Left lung (tissue), 10 donors: Measurements from ENCODE around the gene RASA3. TPM values are rescaled to one million over a fixed set of nuclear protein-coding genes. Genes with fewer than 3 reads are reported as not detected.

Experiments used
- ATAC-seq: fragments of 200-7000 bp; cut with Tn5 transposase; one replicate; pipeline ENCODE4 v1.9.1; 2020; ENCODE audit warnings: moderate library complexity
- DNase-seq, 4 donors: peaks; one replicate each; pipeline ENCODE4 v3.0.0-alpha.2; 2013 to 2020
- H3K27ac ChIP-seq, 2 donors: fragments of 200-600 bp; sonication (generic) in 1 of 2; one replicate each; pipeline versions ENCODE4 v1.5.0 to v1.8.0; 2020 to 2021
- H3K27me3 ChIP-seq, 2 donors: fragments of 200-600 bp; sonication (generic) in 1 of 2; one replicate each; pipeline versions ENCODE4 v1.5.0 to v1.8.0; 2020 to 2021
- H3K36me3 ChIP-seq, 2 donors: fragments of 200-600 bp; sonication (generic) in 1 of 2; one replicate each; pipeline versions ENCODE4 v1.5.0 to v1.8.0; 2020 to 2021
- H3K4me1 ChIP-seq, 2 donors: fragments of 200-600 bp; one replicate each; pipeline ENCODE4 v1.8.0; 2021
- H3K4me3 ChIP-seq, 2 donors: fragments of 200-600 bp; sonication (generic) in 1 of 2; one replicate each; pipeline versions ENCODE4 v1.5.0 to v1.8.0; 2020 to 2021; ENCODE audit warnings: mild to moderate bottlenecking in 1 of 2
- H3K9me3 ChIP-seq, 2 donors: fragments of 200-600 bp; sonication (generic) in 1 of 2; one replicate each; pipeline versions ENCODE4 v1.5.0 to v1.8.0; 2020 to 2021
- CTCF ChIP-seq, 2 donors: fragments of 200-600 bp; sonication (generic) in 1 of 2; IDR thresholded peaks; one replicate each; pipeline versions ENCODE4 v1.5.0 to v1.8.0; 2021; ENCODE audit warnings: antibody characterized with exemption in 2 of 2
- intact Hi-C, 2 donors: fragments of 100-400 bp; cut with DNase I; formaldehyde crosslinking; loops; one replicate each; pipeline versions ENCODE4 v1.11.2 to v1.14.2; 2022
- polyA plus RNA-seq, 6 donors: library from polyadenylated mRNA; unstranded; fragments of 120-200 nt; gene quantifications; one replicate each; pipeline ENCODE4 v1.2.1, GENCODE V29; 2013; ENCODE audit not compliant: insufficient read length in 6 of 6
- total RNA-seq, 2 donors: library from RNA; stranded (reverse); fragmentation: NEBNext Ultra II Directional; extraction: Animal tissue kit (Norgen Biotek cat#: 25700); gene quantifications; one replicate each; pipeline ENCODE4 v1.2.1, GENCODE V29; 2021
- donor health status: DM: no; HTN: yes; CAD: no.
- donor health status: DM: no; HTN: no; CAD: no.

Gene RASA3
- total and polyA plus RNA-seq, 8 donors = 11.4 to 22.2 (median 12.7) TPM

GRCh38 chr13:113970810-113971470 is 161.5 kb downstream of the RASA3 start:
- peak overlapping the region; percentile 74 to 76 for H3K27ac ChIP-seq
- intact Hi-C loops = no loop called here
- no peak overlapping the region for H3K4me3 ChIP-seq
- H3K27me3 ChIP-seq = no peaks in the 10 kb centered on the region
- ATAC-seq = peak; percentile 92
- peaks cover 0 to 16% of the 10 kb centered on the region in 2 donors for H3K36me3 ChIP-seq
- H3K4me1 ChIP-seq = peaks cover 0 to 6% of the 10 kb centered on the region in 2 donors
- H3K9me3 ChIP-seq = no peaks in the 10 kb centered on the region
- DNase-seq = peak in 3 of 4 donors; percentile 49 to 83 (median 62)
- no peak for TF ChIP-seq CTCF (IDR thresholded peaks at IDR 0.05)

GRCh38 chr13:113969973-113970611 is 162.3 kb downstream of the RASA3 start:
- Histone ChIP-seq H3K9me3 (no peaks in the 10 kb centered on the region), H3K4me3 (peak overlapping the region in 1 of 2 donors; percentile 11), H3K36me3 (peaks cover 0 to 8% of the 10 kb centered on the region in 2 donors), H3K27me3 (no peaks in the 10 kb centered on the region), H3K27ac (peak overlapping the region; percentile 74 to 76), H3K4me1 (peaks cover 0 to 6% of the 10 kb centered on the region in 2 donors)
- ATAC-seq (peak; percentile 92), DNase-seq (peak in 3 of 4 donors; percentile 47 to 87 (median 72))
- intact Hi-C loops = no loop called here
- no peak for TF ChIP-seq CTCF (IDR thresholded peaks at IDR 0.05)

DNA sequence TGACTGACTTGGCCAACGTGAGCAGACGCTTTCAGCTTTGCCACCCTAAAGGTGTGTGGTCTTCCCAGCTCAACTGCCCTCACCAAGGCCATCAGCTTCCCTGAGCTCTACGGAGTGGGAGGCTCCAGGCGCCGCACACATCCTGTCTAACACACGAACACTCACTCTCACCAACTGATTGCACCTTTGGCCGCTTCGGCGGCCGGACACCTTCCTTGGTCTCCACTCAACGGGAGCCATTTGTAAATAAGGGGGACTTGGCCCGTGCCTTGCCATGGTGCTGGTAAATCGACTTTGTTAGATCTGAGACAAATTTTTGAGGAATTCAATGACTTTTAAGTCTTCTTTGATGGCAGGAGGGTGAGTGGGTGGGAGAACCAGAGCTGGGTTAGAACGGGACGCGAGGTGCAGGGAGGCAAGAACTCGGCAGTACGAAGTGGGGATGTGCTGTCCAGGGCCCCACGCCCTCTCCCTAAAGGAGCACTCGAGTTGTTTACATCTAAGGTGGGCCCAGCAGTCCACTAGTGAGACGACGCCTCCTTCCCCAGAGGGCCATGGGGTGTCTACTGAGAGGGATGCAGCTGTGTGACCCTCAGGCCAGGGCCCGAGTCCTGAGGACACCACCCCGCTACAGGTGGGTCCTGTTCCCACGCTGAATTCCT is 163.0 kb downstream of the RASA3 start:
- Histone ChIP-seq H3K36me3 (peaks cover 0 to 2% of the 10 kb centered on the region in 2 donors), H3K27ac (peak overlapping the region; percentile 62 to 74), H3K4me3 (peak overlapping the region in 1 of 2 donors; percentile 11), H3K4me1 (peaks cover 0 to 6% of the 10 kb centered on the region in 2 donors), H3K9me3 (no peaks in the 10 kb centered on the region), H3K27me3 (no peaks in the 10 kb centered on the region)
- TF ChIP-seq CTCF (IDR thresholded peaks at IDR 0.05) = no peak
- peak in 2 of 4 donors; percentile 24 to 57 for DNase-seq
- intact Hi-C loops = no loop called here
- ATAC-seq = no peak

- H3K36me3 ChIP-seq = no peaks in the 10 kb centered on the region
- no peak overlapping the region for H3K27ac ChIP-seq
- H3K27me3 ChIP-seq = no peaks in the 10 kb centered on the region
- no peak overlapping the region for H3K4me3 ChIP-seq
- ATAC-seq (no peak), DNase-seq (peak in 2 of 4 donors; percentile 25 to 26)
- no peaks in the 10 kb centered on the region for H3K9me3 ChIP-seq
- intact Hi-C loops = no loop called here
- H3K4me1 ChIP-seq = peaks cover 0 to 6% of the 10 kb centered on the region in 2 donors
- TF ChIP-seq CTCF (IDR thresholded peaks at IDR 0.05) = no peak
Observed at GRCh38 chr13:113968463-113969310, 163.7 kb downstream of the RASA3 start.
